ENCODE results near the gene SH3PXD2B.

SH3PXD2B gene

GRCh38 chr5:172428224-172429166, 25.8 kb downstream of the SH3PXD2B start:
- no peak for TF ChIP-seq ZFX (IDR thresholded peaks at IDR 0.05; ENCODE audit: borderline replicate concordance)
- no peak for TF ChIP-seq CTCF (IDR thresholded peaks at IDR 0.05)
- H3K27ac ChIP-seq, result no peak overlapping the region

- H3K27ac ChIP-seq, result no peak overlapping the region
- TF ChIP-seq ZFX (IDR thresholded peaks at IDR 0.05; ENCODE audit: borderline replicate concordance) (no peak), CTCF (IDR thresholded peaks at IDR 0.05) (no peak)
These were observed 27.1 kb downstream of the SH3PXD2B start for GRCh38 chr5:172427202-172427601.

GRCh38 chr5:172426086-172426485, 28.2 kb downstream of the SH3PXD2B start:
- TF ChIP-seq ZFX (IDR thresholded peaks at IDR 0.05; ENCODE audit: borderline replicate concordance) (no peak), CTCF (IDR thresholded peaks at IDR 0.05) (no peak)
- H3K27ac ChIP-seq, result no peak overlapping the region

- no peak for TF ChIP-seq ZFX (IDR thresholded peaks at IDR 0.05; ENCODE audit: borderline replicate concordance)
- TF ChIP-seq CTCF (IDR thresholded peaks at IDR 0.05), result no peak
- no peak overlapping the region for H3K27ac ChIP-seq
These were observed 28.9 kb downstream of the SH3PXD2B start for GRCh38 chr5:172425402-172425801.

GRCh38 chr5:172424808-172425207, 29.5 kb downstream of the SH3PXD2B start:
- TF ChIP-seq ZFX (IDR thresholded peaks at IDR 0.05; ENCODE audit: borderline replicate concordance), result no peak
- TF ChIP-seq CTCF (IDR thresholded peaks at IDR 0.05), result no peak
- H3K27ac ChIP-seq, result no peak overlapping the region

GRCh38 chr5:172424111-172424490, 30.2 kb downstream of the SH3PXD2B start:
- TF ChIP-seq ZFX (IDR thresholded peaks at IDR 0.05; ENCODE audit: borderline replicate concordance) (no peak), CTCF (IDR thresholded peaks at IDR 0.05) (no peak)
- H3K27ac ChIP-seq, result no peak overlapping the region

GRCh38 chr5:172423379-172424110, 30.8 kb downstream of the SH3PXD2B start:
- TF ChIP-seq CTCF (IDR thresholded peaks at IDR 0.05) (no peak), ZFX (IDR thresholded peaks at IDR 0.05; ENCODE audit: borderline replicate concordance) (no peak)
- no peak overlapping the region for H3K27ac ChIP-seq

Measured in 22Rv1 (cell line).